NOMO-1 treated with dmso at 0.1 percent for 144 hours (cell line): ENCODE data around the gene PRELID1.
A peak's percentile ranks its signal among the peaks of the same experiment; 100 is the strongest.
"Not testable (repeated sequence)": the region's sequence is repeated elsewhere in the genome, so short reads cannot be mapped to it uniquely, and the experiment has no call there.

Experiments used
- DNase-seq: peaks from one replicate; lab custom pipeline; 2025; ENCODE audit not compliant: unreplicated experiment; lab: John Stamatoyannopoulos, UW

PRELID1 gene

GRCh38 chr5:177334781-177335700, 31.4 kb downstream of the PRELID1 start:
- no peak for DNase-seq

GRCh38 chr5:177335701-177336065, 32.1 kb downstream of the PRELID1 start:
- no peak for DNase-seq

GRCh38 chr5:177336112-177336511, 32.5 kb downstream of the PRELID1 start:
- DNase-seq = peak; percentile 17

DNA sequence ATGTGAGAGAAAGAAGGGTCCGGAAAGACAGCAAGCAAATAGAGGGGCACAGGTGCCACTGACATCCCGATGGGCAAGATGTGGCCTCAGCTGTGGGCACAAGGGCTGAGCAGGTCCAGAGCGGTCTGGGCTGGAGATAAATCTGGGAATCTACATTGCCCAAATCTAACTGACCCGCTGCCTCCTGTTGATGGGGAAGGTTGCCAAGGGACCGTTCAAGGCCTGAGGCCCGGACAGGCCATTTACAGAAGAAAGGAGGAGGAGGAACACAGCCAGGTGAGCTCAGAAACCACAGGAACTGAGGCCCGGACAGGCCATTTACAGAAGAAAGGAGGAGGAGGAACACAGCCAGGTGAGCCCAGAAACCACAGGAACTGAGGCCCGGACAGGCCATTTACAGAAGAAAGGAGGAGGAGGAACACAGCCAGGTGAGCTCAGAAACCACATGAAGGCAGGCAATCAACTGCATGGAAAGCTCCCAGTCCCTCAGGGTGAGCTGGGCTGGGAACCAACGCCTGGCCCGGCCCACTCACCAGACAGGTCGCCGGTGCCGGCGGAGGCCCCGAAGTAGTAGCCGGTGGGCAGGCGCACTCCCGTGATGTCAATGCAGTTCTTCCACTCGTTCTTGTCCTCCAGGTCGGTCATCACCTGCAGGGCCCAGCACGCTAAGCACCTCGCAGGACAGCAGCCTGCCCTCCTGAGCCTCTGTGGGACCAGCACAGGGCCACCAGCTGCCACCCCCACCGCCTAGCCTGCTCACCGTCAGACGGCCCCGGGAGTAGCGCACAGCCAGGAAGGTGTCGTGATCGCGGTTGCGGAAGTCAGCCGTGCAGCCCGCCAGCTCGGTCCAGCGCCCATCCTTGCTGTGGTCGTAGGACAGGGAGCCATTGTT, 33.2 kb downstream of the PRELID1 start:
- DNase-seq = no peak

DNA sequence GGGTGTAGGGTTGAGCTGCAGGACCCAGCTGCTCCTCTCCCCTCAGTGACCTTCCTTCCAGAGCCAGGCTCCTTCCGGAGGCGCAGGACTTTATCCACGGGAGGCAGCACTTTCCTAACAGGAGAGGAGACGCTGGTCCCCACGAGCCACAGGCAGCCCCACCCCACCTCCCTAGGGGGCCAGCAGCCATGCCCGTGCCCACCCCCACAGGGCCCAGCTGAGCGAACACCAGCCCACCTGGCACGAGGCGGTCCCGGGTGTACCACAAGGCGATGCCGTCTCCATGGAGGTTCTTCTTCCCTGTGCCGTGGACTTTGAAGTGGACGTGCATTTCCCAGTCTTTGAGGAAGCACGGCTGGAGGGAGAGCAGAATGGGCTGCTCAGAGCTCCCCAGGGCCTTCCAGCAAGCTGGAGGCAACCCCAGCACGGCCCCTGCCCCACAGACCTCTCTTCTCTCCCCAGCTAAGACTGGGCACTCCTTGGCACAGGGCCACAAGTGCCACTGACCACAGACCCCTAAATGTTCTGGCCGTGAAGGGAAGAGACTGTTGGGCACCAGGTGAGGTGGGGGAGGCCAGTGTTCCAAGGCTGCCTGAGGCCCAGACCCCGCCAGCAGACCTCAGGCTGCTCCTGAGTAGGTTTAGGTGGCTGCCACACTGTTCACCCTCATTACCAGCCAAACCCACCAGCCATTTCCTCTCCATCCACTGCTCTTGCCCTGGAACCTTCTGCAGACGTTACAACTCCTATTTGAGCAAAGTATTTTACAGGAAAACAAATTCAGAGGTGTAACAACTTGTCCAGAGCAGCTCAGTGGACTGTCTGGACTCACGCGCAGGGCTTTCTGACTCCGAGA, 34.9 kb downstream of the PRELID1 start:
- DNase-seq = no peak

- DNase-seq = no peak
Observed at GRCh38 chr5:177339107-177339638, 35.6 kb downstream of the PRELID1 start.

DNA sequence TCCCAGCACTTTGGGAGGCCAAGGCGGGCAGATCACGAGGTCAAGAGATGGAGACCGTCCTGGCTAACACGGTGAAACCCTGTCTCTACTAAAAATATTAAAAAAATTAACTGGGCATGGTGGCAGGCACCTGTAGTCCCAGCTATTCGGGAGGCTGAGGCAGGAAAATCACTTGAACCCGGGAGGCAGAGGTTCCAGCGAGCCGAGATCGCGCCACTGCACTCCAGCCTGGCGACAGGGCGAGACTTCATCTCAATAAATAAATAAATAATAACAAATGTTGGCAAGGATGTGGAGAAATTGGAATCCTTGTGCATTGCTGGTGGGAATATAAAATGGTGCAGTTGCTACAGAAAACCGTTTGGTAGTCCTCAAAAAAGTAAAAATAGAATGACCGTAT, 39.4 kb downstream of the PRELID1 start:
- DNase-seq = not testable (repeated sequence)

GRCh38 chr5:177343777-177344176, 40.2 kb downstream of the PRELID1 start:
- no peak for DNase-seq

- DNase-seq = no peak
Observed at GRCh38 chr5:177344891-177345290, 41.3 kb downstream of the PRELID1 start.

DNA sequence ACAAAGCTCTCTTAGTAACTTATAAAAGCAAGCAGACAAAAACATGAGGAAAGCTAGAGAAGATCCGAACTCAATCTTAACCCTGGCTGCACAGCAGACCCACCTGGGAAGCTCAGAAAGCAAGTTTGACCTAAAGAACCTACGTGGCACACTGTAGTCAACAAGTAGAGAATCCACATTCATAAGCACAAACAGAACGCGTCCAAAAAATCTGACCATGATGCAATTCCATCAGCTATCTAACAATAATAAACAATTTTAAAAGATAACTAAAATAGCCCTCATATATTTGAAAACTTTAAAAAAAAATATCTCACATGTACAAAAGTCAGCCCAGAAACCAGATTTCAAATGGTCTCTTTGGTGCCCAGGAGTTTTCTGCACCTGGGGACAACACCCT, 43.2 kb downstream of the PRELID1 start:
- DNase-seq = no peak

DNA sequence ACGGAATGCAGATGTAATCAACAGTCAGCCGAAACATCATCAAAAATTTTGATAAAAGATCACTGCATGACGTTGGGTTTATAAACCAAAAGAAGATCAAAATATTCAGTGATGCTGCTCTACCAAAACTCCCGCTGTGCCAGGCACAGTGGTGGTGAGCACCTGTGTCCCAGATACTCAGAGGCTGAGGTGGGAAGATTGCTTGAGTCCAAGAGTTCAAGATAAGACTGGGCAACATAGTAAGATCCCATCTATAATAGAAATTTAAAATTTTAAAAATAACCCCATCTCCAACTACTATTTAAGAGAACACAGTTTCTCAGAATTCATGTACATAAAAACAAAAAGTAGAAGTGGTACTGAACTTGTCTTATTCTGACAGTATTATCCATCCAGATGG, 44.1 kb downstream of the PRELID1 start:
- no peak for DNase-seq

GRCh38 chr5:177349362-177349647, 45.7 kb downstream of the PRELID1 start:
- DNase-seq = no peak

- no peak for DNase-seq
Observed at GRCh38 chr5:177349762-177350161, 46.2 kb downstream of the PRELID1 start.

DNA sequence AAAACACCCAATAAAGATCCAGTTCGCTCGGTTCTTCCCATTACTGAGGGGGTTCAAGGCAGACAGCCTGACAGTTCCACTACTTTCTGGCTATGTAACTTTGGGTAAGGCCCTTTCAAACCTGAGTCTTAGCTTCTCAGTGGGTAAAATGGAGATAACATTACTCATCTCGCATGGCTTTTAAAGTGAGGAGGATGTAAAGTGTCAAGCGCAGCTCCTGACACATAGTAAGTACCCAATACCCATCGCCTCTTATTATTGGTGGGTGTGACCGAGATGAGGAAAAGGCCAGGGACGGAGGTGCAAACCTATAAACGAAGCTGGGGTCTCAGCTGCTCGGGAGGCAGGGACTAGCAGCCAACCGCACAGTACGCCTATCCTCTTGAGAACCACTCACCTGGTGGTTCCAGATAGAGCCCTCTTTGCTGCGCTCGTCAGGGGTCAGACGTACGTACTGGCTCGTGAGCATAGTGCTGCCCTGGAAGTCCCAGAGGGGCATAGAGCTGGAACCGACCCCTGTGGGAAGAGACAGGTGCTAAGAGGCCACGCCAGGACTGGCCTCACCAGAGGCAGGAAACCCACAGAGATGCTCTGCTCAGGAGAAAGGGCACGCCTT, 47.3 kb downstream of the PRELID1 start:
- no peak for DNase-seq

- DNase-seq = peak; percentile 97
Observed at GRCh38 chr5:177351392-177352329, 48.1 kb downstream of the PRELID1 start, which contains the start of gene LMAN2. Gene LMAN2 (minus strand): TSS chr5:177351668. CDS start chr5:177351647, 21 bp downstream.

GRCh38 chr5:177353093-177353492, 49.5 kb downstream of the PRELID1 start:
- DNase-seq = peak; percentile 21

GRCh38 chr5:177354256-177354655, 50.7 kb downstream of the PRELID1 start:
- DNase-seq = no peak

- no peak for DNase-seq
Observed at GRCh38 chr5:177354711-177355110, 51.1 kb downstream of the PRELID1 start.

DNA sequence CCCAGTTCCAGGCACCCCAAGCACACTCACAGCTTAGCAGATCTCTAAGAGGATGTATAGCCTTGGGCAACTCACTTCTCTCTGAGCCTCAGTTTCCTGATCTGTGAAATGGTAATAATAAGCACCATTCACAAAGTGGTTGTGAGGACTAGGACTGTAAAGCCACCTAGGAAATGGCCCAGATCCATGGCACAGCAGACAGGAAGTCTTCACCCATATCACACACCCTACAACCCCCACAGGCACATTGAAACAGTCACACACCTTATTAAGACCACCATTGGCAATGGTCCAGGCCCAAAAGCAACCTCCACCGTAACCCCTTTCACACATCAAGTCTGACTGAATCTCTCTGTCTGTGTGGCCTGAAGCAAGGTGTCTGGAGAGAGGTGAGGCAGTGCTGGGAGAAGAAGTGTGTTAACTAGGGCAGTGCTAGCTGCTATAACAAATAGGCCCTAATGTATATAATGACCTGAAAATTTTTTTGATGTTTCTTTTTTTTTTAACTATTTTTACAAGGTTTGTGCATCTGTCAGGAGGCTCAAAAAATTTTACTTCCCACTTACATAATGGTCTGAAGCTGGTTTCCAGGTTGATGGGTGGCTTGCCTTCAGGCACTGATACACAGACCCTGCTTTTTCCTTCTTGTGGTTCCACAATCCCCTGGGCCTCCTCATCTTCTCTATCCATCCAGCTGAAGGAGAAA, 51.7 kb downstream of the PRELID1 start:
- no peak for DNase-seq
